Prostate gland (tissue), 2 donors: ENCODE results near the gene MTOR. TPM values are rescaled to one million over a fixed set of nuclear protein-coding genes. Genes with fewer than 3 reads are reported as not detected.

Experiments
- DNase-seq: peaks from one replicate; pipeline ENCODE4 v3.0.0-alpha.2; 2019; ENCODE audit warnings: low spot score
- H3K27ac ChIP-seq, 2 donors: fragments of 200-600 bp; sonication (generic); 2 replicates each; pipeline ENCODE4 v1.5.1; 2017 to 2019
- H3K27me3 ChIP-seq: fragments of 200-600 bp; sonication (generic); replicated peaks from 2 replicates; pipeline ENCODE4 v1.5.1; 2019; ENCODE audit not compliant: insufficient read depth
- H3K36me3 ChIP-seq, 2 donors: fragments of 200-600 bp; sonication (generic); 1 replicate in 1 of 2; 2 replicates in 1 of 2; pipeline versions ENCODE4 v1.5.1 to v1.8.1; 2017 to 2019
- H3K4me1 ChIP-seq: fragments of 200-600 bp; sonication (generic); replicated peaks from 2 replicates; pipeline ENCODE4 v1.5.1; 2019
- H3K4me3 ChIP-seq, 2 donors: fragments of 200-600 bp; sonication (generic); 2 replicates each; pipeline ENCODE4 v1.5.1; 2017 to 2019
- H3K9me3 ChIP-seq: fragments of 200-600 bp; sonication (generic); 2 replicates; pipeline ENCODE4 v1.5.1; 2017
- POLR2A ChIP-seq: fragments of 450-650 bp; IDR thresholded peaks from one replicate; pipeline ENCODE4 v1.6.1; 2016; ENCODE audit warnings: antibody characterized with exemption, mild to moderate bottlenecking
- POLR2AphosphoS5 ChIP-seq: sonication (generic); formaldehyde crosslinking; IDR thresholded peaks from one replicate; pipeline ENCODE4 v1.6.1; 2017; ENCODE audit warnings: antibody characterized with exemption
- WGBS: methylation state at CpG from one replicate; pipeline ENCODE4 v1.1.5; 2018; 5-methylcytosine and 5-hydroxymethylcytosine counted together
- intact Hi-C: fragments of 100-400 bp; cut with DNase I; formaldehyde crosslinking; loops from one replicate; pipeline ENCODE4 v1.14.2; 2022
- total RNA-seq, 2 donors: library from RNA; depleted of rRNA; stranded (reverse); fragments of >200 nt; gene quantifications; one replicate each; pipeline ENCODE4 v1.1.0, GENCODE V29; 2016
- TF ChIP-seq, protein P1 (sequence below), 4 experiments: fragments of 200-600 bp in 2 of 4; fragments of 450-650 bp in 2 of 4; sonication (generic) in 2 of 4; IDR thresholded peaks; 1 replicate in 3 of 4; 2 replicates in 1 of 4; pipeline ENCODE4 v1.5.1; 2016 to 2019; ENCODE audit warnings: antibody characterized with exemption in 4 of 4, mild to moderate bottlenecking in 2 of 4, moderate library complexity in 2 of 4

MTOR gene
- total RNA-seq, 2 donors from 2014 or later, result 34.7 to 56.1 TPM

- Histone ChIP-seq H3K27ac (no peak overlapping the region), H3K27me3 (no peaks in the 10 kb centered on the region), H3K36me3 (no peaks in the 10 kb centered on the region), H3K4me3 (no peak overlapping the region), H3K9me3 (no peaks in the 10 kb centered on the region), H3K4me1 (peaks cover under 1% of the 10 kb centered on the region)
- no peak for DNase-seq
- WGBS, result 84% methylated on average over 12 of the region's 12 CpGs
- intact Hi-C loops, result no loop called here
- TF ChIP-seq, protein P1, sequence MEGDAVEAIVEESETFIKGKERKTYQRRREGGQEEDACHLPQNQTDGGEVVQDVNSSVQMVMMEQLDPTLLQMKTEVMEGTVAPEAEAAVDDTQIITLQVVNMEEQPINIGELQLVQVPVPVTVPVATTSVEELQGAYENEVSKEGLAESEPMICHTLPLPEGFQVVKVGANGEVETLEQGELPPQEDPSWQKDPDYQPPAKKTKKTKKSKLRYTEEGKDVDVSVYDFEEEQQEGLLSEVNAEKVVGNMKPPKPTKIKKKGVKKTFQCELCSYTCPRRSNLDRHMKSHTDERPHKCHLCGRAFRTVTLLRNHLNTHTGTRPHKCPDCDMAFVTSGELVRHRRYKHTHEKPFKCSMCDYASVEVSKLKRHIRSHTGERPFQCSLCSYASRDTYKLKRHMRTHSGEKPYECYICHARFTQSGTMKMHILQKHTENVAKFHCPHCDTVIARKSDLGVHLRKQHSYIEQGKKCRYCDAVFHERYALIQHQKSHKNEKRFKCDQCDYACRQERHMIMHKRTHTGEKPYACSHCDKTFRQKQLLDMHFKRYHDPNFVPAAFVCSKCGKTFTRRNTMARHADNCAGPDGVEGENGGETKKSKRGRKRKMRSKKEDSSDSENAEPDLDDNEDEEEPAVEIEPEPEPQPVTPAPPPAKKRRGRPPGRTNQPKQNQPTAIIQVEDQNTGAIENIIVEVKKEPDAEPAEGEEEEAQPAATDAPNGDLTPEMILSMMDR (IDR thresholded peaks at IDR 0.05), result no peak
- TF ChIP-seq POLR2A (no peak), POLR2AphosphoS5 (no peak)
These were observed 4.1 kb upstream of the MTOR start for GRCh38 chr1:11266268-11267074.

DNA sequence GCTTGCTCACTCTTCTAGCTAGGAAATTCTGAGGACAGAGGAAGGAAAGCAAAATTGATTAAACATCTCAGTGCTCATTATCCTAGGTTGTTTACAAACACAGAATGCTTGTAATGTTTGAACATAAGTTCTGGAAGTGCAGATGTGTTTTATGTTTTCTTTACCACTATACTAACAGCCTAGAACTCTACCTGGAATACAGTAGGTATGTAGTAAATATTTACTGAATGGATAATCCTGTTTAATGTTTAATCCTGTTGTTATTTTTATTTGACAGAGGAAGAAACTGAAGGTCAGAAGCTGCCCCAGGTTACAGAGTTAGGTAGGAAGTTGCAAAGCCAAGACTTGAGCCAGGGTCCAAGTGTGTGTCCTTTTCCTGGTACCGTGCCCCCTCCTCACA lies 6.1 kb downstream of the MTOR start:
- Histone ChIP-seq H3K4me3 (no peak overlapping the region), H3K36me3 (peaks cover 8 to 21% of the 10 kb centered on the region in 2 donors), H3K4me1 (peaks cover under 1% of the 10 kb centered on the region), H3K9me3 (no peaks in the 10 kb centered on the region), H3K27ac (no peak overlapping the region), H3K27me3 (no peaks in the 10 kb centered on the region)
- WGBS, result 80% methylated on average over 1 of the region's 1 CpG
- intact Hi-C loops, result no loop called here
- no peak for DNase-seq
- TF ChIP-seq POLR2AphosphoS5, result peak; percentile 38
- TF ChIP-seq, protein P1 (IDR thresholded peaks at IDR 0.05), result no peak
- no peak for TF ChIP-seq POLR2A

DNA sequence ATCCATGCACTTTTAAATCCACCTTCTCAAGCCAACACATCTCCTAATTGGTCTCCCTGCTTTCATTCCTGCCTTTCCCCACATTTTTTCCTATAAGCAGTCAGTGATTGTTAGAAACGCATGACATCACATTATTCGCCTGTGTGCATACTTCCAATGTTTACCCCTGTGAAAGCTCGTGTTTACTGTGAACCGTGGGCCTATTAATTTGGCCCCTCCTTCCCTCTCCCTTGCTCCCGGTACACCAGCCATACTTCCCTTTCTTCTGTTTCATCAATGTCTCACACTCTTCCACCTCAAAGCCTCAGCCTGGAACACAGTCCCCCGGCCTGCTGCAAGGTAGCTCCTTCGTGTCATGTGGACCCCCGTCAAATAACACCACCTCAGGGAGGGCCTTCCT lies 9.1 kb downstream of the MTOR start:
- Histone ChIP-seq H3K4me3 (no peak overlapping the region), H3K9me3 (no peaks in the 10 kb centered on the region), H3K27me3 (no peaks in the 10 kb centered on the region), H3K4me1 (no peaks in the 10 kb centered on the region), H3K36me3 (peaks cover 5 to 14% of the 10 kb centered on the region in 2 donors), H3K27ac (peak overlapping the region; percentile 36 to 55)
- WGBS, result 64% methylated on average over 8 of the region's 8 CpGs
- TF ChIP-seq POLR2AphosphoS5 (peak; percentile 70), POLR2A (no peak)
- no peak for DNase-seq
- intact Hi-C loops, result no loop called here

DNA sequence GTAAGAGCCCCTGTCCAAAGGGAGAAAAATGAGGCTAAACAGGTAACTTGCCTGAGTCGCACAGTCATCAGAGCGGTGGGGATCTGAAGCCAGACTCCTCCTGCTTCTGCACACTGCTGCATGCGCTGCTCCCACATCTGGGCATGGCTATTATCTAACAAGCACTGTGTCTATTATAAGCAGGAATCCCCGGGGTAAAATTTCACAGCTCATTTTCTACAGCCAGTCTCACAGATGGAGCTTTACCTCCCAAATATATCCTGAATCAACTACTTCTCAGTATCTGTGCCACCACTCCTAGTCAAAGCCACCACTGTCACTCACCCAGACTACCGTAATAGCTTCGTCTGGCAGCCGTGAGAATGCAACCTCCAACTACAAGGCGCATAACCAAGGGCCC lies 9.8 kb downstream of the MTOR start:
- 93% methylated on average over 8 of the region's 8 CpGs for WGBS
- peak overlapping the region in 1 of 2 donors; percentile 55 for H3K27ac ChIP-seq
- H3K4me3 ChIP-seq, result no peak overlapping the region
- H3K27me3 ChIP-seq, result no peaks in the 10 kb centered on the region
- intact Hi-C loops, result no loop called here
- no peak for DNase-seq
- no peaks in the 10 kb centered on the region for H3K9me3 ChIP-seq
- peaks cover 3 to 9% of the 10 kb centered on the region in 2 donors for H3K36me3 ChIP-seq
- H3K4me1 ChIP-seq, result no peaks in the 10 kb centered on the region
- TF ChIP-seq POLR2A (no peak), POLR2AphosphoS5 (no peak)
- TF ChIP-seq, protein P1 (IDR thresholded peaks at IDR 0.05), result no peak

- DNase-seq, result no peak
- no peak for TF ChIP-seq POLR2AphosphoS5
- TF ChIP-seq, protein P1 (IDR thresholded peaks at IDR 0.05), result no peak
- no peak for TF ChIP-seq POLR2A
- H3K4me1 ChIP-seq, result peaks cover 7% of the 10 kb centered on the region
- intact Hi-C loops, result loop anchor here (10.0 kb wide), 1 partner anchor 213 kb away; no protein-coding TSS in a partner anchor
- H3K4me3 ChIP-seq, result no peak overlapping the region
- H3K27me3 ChIP-seq, result no peaks in the 10 kb centered on the region
- no peaks in the 10 kb centered on the region for H3K9me3 ChIP-seq
- no peaks in the 10 kb centered on the region for H3K36me3 ChIP-seq
- peak overlapping the region in 1 of 2 donors; percentile 53 for H3K27ac ChIP-seq
- WGBS, result 95% methylated on average over 4 of the region's 4 CpGs
These were observed 14.2 kb downstream of the MTOR start for GRCh38 chr1:11248169-11248568.
